Measurements from ENCODE around the gene ASIC2.

The ASIC2 gene

DNA sequence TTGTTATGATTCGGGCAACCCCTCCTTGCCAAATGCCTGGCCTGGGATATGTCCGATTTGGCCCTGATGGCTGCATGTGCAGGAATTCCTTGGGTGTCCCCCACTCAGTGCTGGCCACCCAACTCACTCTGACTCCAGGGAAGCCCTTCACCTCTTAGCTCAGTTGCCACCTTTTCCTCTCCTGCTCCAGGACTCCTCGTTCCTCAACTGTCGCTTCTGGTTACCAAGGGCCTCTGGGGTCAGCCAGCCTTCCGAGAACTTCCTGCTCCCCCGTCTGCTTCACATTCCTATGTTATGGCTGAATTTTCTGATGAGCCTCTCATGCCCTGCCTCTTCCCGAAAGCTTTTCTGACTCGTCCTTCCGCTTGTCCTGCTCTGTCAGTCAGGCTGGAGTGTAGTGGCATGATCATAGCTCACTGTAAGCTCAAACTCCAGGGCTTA is 237.9 kb downstream of the ASIC2 start:
- no peak for DNase-seq

- no peak for DNase-seq
Observed at GRCh38 chr17:33054412-33054811, 238.7 kb downstream of the ASIC2 start.

- no peak for DNase-seq
Observed at GRCh38 chr17:33053676-33054075, 239.4 kb downstream of the ASIC2 start.

- no peak for DNase-seq
Observed at GRCh38 chr17:33052856-33053255, 240.2 kb downstream of the ASIC2 start.

DNA sequence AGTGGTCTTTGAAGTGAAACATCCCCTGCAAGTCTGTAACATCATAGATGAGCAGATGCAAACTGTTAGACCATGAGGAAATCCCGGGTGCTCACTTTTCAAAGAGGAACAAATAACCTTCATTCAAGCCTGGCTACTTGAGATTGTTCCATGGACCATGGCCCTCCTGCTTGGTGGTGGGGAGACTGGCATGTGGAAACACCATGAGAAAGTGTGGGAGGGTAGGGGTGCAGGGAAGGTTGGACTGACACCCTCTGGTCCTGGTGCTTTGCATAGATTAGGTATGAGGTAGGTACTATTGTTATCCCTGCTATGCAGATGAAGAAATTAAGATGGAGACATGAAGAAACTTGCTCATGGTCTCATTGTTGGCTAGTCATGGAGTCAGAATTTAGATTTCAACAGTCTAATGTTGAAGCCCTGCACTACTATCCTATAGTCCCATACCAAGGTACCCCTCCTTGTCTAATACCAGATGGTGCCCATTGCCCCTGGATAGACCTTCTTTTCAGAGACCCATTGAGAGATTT is 242.4 kb downstream of the ASIC2 start:
- no peak for DNase-seq

DNA sequence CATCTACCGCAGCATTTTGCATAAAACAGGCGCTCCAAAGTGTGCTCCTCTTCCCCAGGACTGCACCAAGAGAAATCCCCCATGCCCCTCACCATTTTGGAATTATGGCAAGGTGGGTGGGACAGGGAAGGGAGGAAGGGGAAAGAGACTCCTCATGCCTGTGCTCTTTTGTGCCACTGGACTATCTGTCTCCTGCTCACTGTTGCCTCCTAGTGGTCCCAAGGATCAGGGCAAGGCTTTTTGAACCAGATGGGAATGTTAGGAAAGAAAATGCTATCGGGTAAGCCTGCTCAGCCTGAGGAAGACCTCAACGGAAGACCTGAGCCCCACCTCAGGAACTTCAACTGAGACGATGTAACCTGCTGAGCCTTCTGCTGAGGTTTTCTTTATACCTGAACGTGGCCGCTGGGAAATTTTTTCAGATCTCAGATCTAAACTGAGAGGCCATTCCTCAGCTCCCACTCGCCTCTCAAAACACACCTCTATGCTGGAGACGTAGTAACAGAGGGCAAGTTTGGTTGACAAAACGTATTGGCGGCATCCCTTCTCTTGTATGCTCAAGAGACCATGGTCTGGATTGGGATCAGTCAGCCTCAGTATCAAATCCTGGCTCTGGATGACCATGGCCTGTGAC is 243.2 kb downstream of the ASIC2 start:
- DNase-seq = no peak

GRCh38 chr17:33046361-33047255 is 246.5 kb downstream of the ASIC2 start:
- DNase-seq = no peak

GRCh38 chr17:33045216-33045615 is 247.9 kb downstream of the ASIC2 start:
- no peak for DNase-seq

GRCh38 chr17:33044771-33045170 is 248.3 kb downstream of the ASIC2 start:
- DNase-seq = no peak

DNA sequence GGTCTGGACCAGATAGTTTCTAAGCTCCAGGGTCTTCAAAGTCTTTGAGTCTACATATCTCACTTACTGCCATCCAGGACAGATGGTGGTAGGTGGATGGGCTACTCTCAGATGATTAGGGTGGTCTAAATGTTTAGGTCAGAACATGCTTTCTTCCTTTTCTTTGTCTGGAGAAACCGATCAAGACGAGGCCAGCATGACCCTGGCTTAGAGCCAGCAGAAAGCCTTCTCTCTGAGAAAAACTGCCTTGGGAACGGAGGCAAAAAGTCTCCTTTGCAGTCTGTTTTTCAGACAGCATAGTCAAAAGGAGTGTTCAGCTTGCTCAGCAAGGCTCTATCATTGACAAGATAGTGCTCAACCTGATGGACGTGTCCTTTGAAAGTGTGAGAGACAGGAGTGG is 252.6 kb downstream of the ASIC2 start:
- no peak for DNase-seq

- no peak for DNase-seq
Observed at GRCh38 chr17:33039874-33040273, 253.2 kb downstream of the ASIC2 start.

- DNase-seq = no peak
Observed at GRCh38 chr17:33038740-33039139, 254.4 kb downstream of the ASIC2 start.

- DNase-seq = no peak
Observed at GRCh38 chr17:33033176-33033575, 259.9 kb downstream of the ASIC2 start.

DNA sequence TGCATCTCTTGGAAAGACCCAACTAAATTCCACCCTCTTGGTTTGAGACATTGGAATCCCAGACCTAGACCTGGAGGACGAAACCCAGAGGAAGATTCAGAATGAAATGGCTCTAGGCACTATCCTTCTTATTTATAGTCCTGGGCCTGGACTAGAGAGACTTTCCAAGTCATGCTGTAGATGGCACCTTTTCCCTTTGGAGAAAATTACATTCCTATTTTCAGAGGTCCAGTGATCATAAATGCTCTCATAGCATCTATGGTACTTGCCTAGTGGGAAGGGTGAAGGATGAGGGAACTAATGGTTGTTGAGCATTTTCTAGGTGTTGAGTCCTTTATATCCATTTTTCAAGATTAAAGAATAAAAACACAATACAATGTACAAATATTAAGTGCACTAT is 264.3 kb downstream of the ASIC2 start:
- DNase-seq = no peak

DNA sequence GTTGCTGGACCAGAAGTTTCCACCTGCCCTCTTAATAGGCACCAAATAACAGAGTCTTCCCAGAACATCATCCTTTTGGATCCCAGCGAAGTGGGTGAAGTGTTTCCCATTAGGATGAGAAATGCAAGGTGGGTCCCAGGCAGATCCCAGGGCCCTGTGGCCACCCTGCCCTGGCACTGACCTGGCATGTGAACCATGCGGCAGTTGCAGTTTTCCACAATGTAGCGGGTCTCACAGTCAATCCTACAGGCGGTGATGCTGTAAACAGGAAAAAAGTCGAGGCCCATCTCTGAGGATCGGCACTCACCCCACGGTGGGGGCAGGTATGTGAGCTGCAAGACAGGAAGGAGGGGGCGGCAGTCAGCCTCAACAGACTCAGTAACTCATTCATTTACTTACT is 265.0 kb downstream of the ASIC2 start:
- no peak for DNase-seq

GRCh38 chr17:33024688-33025486 is 268.2 kb downstream of the ASIC2 start:
- DNase-seq = no peak

GRCh38 chr17:33023790-33024189 is 269.3 kb downstream of the ASIC2 start:
- no peak for DNase-seq

- DNase-seq = no peak
Observed at GRCh38 chr17:33021731-33022408, 271.2 kb downstream of the ASIC2 start.

DNA sequence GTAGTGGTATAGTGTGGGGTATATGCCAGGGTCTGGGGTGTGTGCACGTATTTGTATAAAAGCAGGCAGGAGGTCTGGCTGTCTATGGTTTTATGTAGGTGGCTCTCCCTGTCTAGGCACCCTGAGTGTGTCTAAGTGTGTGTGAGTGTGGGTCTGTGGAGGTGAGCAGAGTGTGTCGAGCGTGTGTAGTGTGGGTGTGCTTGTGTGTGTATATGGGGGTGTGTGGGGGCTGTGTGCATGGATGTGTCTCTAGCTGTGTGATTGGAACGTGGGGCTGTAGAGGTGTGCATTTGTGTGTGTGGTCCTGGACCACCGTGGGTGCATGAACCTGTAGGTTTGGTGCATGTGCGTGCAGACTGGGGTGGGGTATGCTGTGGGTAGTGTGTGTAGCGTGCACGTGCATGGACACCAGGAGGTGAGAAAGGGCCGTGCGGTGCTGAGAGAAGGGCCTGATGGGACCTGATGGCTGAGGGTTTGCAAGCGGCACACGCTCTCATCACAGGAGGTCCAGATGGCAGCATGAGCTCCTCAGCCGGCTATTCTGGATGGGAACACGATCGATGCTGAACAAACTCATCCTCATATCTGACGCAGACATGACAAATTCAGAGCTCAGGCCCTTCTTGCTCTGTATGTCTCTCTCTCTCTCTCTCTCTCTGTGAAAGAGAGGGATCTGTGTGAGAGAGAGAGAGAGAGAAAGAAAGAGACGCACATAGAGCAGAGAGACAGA is 273.8 kb downstream of the ASIC2 start:
- DNase-seq = no peak

DNA sequence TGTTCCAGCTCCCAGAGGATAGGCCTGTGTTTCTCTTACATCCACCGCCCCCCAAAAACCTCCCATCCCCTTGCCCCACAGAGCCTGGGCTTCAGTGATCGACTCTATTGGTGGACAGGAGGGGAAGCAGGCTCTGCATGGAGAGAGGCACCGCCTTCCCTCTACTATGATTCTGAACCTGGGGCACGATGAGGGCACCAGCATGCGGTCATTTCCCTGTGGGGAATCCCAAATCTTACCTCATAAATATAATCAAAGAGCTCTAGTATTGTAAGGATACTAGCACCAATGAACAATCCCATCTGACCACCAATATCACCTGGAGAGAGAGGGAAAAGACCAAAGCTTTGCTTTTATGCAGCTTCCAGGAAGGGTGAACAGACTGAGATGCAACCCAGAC is 275.7 kb downstream of the ASIC2 start:
- no peak for DNase-seq

GRCh38 chr17:33016920-33017319 is 276.2 kb downstream of the ASIC2 start:
- DNase-seq = no peak
